Endothelial cell (in vitro differentiated cells): ENCODE measurements around the gene TNFSF12. TPM values are rescaled to one million over a fixed set of nuclear protein-coding genes. Genes with fewer than 3 reads are reported as not detected.
A peak's percentile ranks its signal among the peaks of the same experiment; 100 is the strongest.

Experiments
- DNase-seq: peaks from one replicate; pipeline ENCODE4 v3.0.0; 2021; ENCODE audit warnings: low spot score
- H3K27ac Mint-ChIP-seq: one replicate; pipeline ENCODE4 v1.8.0; 2021; ENCODE audit warnings: mixed read lengths, inconsistent platforms; ENCODE audit not compliant: unreplicated experiment
- H3K27me3 Mint-ChIP-seq: one replicate; pipeline ENCODE4 v1.8.0; 2021; ENCODE audit warnings: mild to moderate bottlenecking, moderate library complexity, mixed read lengths, inconsistent platforms; ENCODE audit not compliant: unreplicated experiment
- H3K36me3 Mint-ChIP-seq: one replicate; pipeline ENCODE4 v1.8.0; 2021; ENCODE audit warnings: mild to moderate bottlenecking, low read depth, mixed read lengths, inconsistent platforms; ENCODE audit not compliant: unreplicated experiment
- H3K4me1 Mint-ChIP-seq: one replicate; pipeline ENCODE4 v1.8.0; 2021; ENCODE audit warnings: mild to moderate bottlenecking, mixed read lengths, inconsistent platforms; ENCODE audit not compliant: unreplicated experiment
- H3K4me3 Mint-ChIP-seq: one replicate; pipeline ENCODE4 v1.8.0; 2021; ENCODE audit warnings: mild to moderate bottlenecking, mixed read lengths, inconsistent platforms; ENCODE audit not compliant: unreplicated experiment
- H3K9me3 Mint-ChIP-seq: one replicate; pipeline ENCODE4 v1.8.0; 2021; ENCODE audit warnings: mixed read lengths, inconsistent platforms; ENCODE audit not compliant: unreplicated experiment
- total RNA-seq: library from RNA; stranded (reverse); fragmentation: NEBNext Ultra II Directional; extraction: Animal tissue kit (Norgen Biotek cat#: 25700); gene quantifications from one replicate; pipeline ENCODE4 v1.2.1, GENCODE V29; 2021; ENCODE audit not compliant: unreplicated experiment
- TF ChIP-seq, protein P1 (sequence below): fragments of 200-600 bp; sonication (generic); IDR thresholded peaks from one replicate; pipeline ENCODE4 v1.5.0; 2021; ENCODE audit warnings: antibody characterized with exemption; ENCODE audit not compliant: unreplicated experiment

Gene TNFSF12
- total RNA-seq, 1 donor from 2014 or later = 16.3 TPM

DNA sequence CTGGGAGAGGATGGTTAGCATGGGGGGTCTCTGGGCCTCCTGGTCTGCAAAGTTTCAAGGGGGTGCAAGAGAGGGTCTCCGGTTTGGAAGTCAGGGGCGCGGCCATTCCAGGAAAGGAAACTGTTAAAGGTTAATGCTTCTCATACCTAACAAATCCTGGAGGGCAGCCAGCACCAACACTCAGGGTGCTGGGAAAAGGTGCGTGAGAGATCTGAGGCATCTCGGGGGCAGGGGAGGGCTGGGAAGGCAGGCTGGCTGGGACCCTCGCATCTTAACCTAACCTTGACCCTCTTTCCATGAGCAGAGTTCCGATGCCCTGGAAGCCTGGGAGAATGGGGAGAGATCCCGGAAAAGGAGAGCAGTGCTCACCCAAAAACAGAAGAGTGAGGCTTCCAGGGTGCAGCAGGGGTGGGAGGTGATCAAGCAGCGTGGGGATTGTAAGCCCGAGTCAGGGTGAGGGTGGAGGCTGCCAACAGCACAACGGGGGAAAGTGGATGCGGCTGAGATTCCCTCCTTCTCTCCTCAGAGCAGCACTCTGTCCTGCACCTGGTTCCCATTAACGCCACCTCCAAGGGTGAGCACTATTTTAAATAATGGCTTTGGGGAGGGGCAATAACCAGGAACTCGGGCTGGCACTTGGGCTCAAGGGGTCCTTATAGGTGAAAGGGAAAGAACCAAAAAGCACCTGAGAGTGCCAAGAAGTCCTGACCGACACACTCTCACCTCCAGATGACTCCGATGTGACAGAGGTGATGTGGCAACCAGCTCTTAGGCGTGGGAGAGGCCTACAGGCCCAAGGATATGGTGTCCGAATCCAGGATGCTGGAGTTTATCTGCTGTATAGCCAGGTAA is 10.7 kb downstream of the TNFSF12 start:
- TF ChIP-seq, protein P1, sequence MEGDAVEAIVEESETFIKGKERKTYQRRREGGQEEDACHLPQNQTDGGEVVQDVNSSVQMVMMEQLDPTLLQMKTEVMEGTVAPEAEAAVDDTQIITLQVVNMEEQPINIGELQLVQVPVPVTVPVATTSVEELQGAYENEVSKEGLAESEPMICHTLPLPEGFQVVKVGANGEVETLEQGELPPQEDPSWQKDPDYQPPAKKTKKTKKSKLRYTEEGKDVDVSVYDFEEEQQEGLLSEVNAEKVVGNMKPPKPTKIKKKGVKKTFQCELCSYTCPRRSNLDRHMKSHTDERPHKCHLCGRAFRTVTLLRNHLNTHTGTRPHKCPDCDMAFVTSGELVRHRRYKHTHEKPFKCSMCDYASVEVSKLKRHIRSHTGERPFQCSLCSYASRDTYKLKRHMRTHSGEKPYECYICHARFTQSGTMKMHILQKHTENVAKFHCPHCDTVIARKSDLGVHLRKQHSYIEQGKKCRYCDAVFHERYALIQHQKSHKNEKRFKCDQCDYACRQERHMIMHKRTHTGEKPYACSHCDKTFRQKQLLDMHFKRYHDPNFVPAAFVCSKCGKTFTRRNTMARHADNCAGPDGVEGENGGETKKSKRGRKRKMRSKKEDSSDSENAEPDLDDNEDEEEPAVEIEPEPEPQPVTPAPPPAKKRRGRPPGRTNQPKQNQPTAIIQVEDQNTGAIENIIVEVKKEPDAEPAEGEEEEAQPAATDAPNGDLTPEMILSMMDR = no peak
- Mint-ChIP-seq H3K9me3 (no peaks in the 10 kb centered on the region), H3K4me1 (peaks cover 36% of the 10 kb centered on the region), H3K27me3 (peaks cover 11% of the 10 kb centered on the region), H3K27ac (no peak overlapping the region), H3K36me3 (peaks cover 12% of the 10 kb centered on the region), H3K4me3 (no peak overlapping the region)
- no peak for DNase-seq

DNA sequence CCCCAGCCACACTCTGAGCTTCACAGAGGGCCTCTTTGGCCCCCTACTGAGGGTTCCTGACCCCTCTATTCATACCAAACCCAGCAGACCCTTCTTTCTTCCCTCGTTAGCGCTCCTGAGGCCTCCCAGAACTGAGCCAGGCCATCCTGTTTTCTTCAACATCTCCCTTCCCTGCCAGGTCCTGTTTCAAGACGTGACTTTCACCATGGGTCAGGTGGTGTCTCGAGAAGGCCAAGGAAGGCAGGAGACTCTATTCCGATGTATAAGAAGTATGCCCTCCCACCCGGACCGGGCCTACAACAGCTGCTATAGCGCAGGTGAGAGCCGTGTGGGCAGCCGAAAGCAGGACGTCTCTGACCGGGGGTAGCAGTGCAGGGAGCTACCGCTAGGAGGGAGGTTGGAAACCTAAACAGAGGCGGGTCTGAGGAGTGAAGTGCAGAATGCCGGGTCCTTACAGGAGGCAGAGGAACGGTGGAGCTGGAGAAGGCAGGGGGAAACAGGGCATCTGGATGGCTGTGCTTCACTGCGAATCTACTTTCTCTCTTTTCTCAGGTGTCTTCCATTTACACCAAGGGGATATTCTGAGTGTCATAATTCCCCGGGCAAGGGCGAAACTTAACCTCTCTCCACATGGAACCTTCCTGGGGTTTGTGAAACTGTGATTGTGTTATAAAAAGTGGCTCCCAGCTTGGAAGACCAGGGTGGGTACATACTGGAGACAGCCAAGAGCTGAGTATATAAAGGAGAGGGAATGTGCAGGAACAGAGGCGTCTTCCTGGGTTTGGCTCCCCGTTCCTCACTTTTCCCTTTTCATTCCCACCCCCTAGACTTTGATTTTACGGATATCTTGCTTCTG is 11.5 kb downstream of the TNFSF12 start:
- H3K27ac Mint-ChIP-seq = peak overlapping the region; percentile 74
- H3K4me1 Mint-ChIP-seq = peaks cover 33% of the 10 kb centered on the region
- H3K27me3 Mint-ChIP-seq = peaks cover 9% of the 10 kb centered on the region
- H3K4me3 Mint-ChIP-seq = peak overlapping the region; percentile 92
- H3K36me3 Mint-ChIP-seq = peaks cover 12% of the 10 kb centered on the region
- TF ChIP-seq, protein P1 = peak; percentile 58
- H3K9me3 Mint-ChIP-seq = no peaks in the 10 kb centered on the region
- DNase-seq = peak; percentile 85

DNA sequence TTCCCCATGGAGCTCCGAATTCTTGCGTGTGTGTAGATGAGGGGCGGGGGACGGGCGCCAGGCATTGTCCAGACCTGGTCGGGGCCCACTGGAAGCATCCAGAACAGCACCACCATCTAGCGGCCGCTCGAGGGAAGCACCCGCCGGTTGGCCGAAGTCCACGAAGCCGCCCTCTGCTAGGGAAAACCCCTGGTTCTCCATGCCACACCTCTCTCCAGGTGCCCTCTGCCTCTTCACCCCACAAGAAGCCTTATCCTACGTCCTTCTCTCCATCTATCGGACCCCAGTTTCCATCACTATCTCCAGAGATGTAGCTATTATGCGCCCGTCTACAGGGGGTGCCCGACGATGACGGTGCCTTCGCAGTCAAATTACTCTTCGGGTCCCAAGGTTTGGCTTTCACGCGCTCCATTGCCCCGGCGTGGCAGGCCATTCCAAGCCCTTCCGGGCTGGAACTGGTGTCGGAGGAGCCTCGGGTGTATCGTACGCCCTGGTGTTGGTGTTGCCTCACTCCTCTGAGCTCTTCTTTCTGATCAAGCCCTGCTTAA is 12.2 kb downstream of the TNFSF12 start:
- peaks cover 9% of the 10 kb centered on the region for H3K27me3 Mint-ChIP-seq
- no peaks in the 10 kb centered on the region for H3K9me3 Mint-ChIP-seq
- H3K4me1 Mint-ChIP-seq = peaks cover 33% of the 10 kb centered on the region
- peak; percentile 90 for DNase-seq
- peak overlapping the region; percentile 92 for H3K4me3 Mint-ChIP-seq
- H3K27ac Mint-ChIP-seq = peak overlapping the region; percentile 74
- TF ChIP-seq, protein P1 = peak; percentile 41
- peaks cover 16% of the 10 kb centered on the region for H3K36me3 Mint-ChIP-seq

DNA sequence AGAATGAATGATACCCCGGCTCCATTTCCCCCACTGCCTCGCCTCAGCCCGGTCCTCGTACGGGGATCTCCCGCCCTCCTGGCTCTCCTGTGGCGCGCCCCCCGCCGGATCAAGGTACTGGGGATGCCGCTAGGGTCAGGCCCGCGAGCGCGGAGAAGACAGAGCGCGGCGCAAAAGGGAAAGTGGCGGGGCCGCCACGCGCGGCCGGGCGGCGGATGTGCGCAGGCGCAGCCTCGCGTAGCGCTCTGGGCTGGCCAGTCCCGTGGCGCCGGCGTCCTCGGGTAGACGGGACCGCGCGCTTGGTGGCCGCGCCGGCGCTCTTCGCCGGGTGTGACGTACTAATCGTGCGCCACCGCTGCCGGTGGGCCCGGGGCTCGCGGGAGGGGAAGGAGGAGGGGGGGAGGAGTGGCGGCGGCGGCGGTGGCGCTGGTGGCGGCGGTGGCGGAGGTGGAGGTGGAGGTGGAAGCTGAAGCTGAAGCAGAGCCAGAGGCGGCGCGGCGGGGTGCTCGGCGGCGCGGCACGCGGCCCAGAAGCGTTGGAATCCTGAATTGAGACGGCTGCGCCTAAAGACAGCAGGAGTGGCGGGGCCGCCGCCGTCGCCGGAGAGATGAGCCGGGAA is 12.8 kb downstream of the TNFSF12 start, which contains the start of gene SENP3:
SENP3 (plus strand) TSS at position 331 of the 619 bp plus-strand sequence. CDS start 1,158 bp downstream, outside the sequence.
- DNase-seq = peak; percentile 91
- H3K4me3 Mint-ChIP-seq = peak within 1 kb of the TSS; percentile 96
- TF ChIP-seq, protein P1 = no peak
- peaks cover 33% of the 10 kb centered on the region for H3K4me1 Mint-ChIP-seq
- H3K9me3 Mint-ChIP-seq = no peaks in the 10 kb centered on the region
- peak within 1 kb of the TSS; percentile 81 for H3K27ac Mint-ChIP-seq
- H3K27me3 Mint-ChIP-seq = peaks cover 9% of the 10 kb centered on the region
- peaks cover 16% of the 10 kb centered on the region for H3K36me3 Mint-ChIP-seq
